ENCODE data around the gene C1orf116. TPM values are rescaled to one million over a fixed set of nuclear protein-coding genes. Genes with fewer than 3 reads are reported as not detected.

Gene C1orf116
- total RNA-seq, 4 donors from 2014 or later: 7.1 to 24.6 (median 13.3) TPM

GRCh38 chr1:207007352-207008033 lies 25.1 kb downstream of the C1orf116 start:
- Histone ChIP-seq H3K4me1 (peaks cover 36 to 55% of the 10 kb centered on the region in 2 donors), H3K9me3 (no peaks in the 10 kb centered on the region), H3K27ac (peak overlapping the region; percentile 29 to 86 (median 54)), H3K4me3 (replicated peaks in 1 of 3) (no peak overlapping the region), H3K36me3 (no peaks in the 10 kb centered on the region), H3K27me3 (no peaks in the 10 kb centered on the region)
- TF ChIP-seq CTCF (IDR thresholded peaks at IDR 0.05) (no peak), POLR2A (IDR thresholded peaks at IDR 0.05) (peak in 1 of 2 donors; percentile 42)
- whole genome bisulfite sequencing, 2 donors: 42 to 62% methylated on average over 5 of the region's 5 CpGs
- intact Hi-C loops (cut with DNase I): loop anchor here (10.0 kb wide), 1 partner anchor 67 kb away; no protein-coding TSS in a partner anchor
- DNase-seq: peak; percentile 79 to 89

GRCh38 chr1:207006914-207007313 lies 25.6 kb downstream of the C1orf116 start:
- Histone ChIP-seq H3K36me3 (no peaks in the 10 kb centered on the region), H3K27ac (peak overlapping the region; percentile 29 to 86 (median 54)), H3K9me3 (no peaks in the 10 kb centered on the region), H3K27me3 (no peaks in the 10 kb centered on the region), H3K4me3 (replicated peaks in 1 of 3) (no peak overlapping the region), H3K4me1 (peaks cover 41 to 61% of the 10 kb centered on the region in 2 donors)
- no peak for DNase-seq
- no peak for TF ChIP-seq CTCF (IDR thresholded peaks at IDR 0.05)
- no peak for TF ChIP-seq POLR2A (IDR thresholded peaks at IDR 0.05)
- 69% methylated on average over 3 of the region's 3 CpGs for WGBS, 2 donors
- intact Hi-C loops (cut with DNase I): loop anchor here (10.0 kb wide), 1 partner anchor 68 kb away; no protein-coding TSS in a partner anchor

GRCh38 chr1:207006083-207006482 lies 26.5 kb downstream of the C1orf116 start:
- TF ChIP-seq CTCF (IDR thresholded peaks at IDR 0.05) (no peak), POLR2A (IDR thresholded peaks at IDR 0.05) (no peak)
- Histone ChIP-seq H3K36me3 (no peaks in the 10 kb centered on the region), H3K4me3 (replicated peaks in 1 of 3) (no peak overlapping the region), H3K27me3 (no peaks in the 10 kb centered on the region), H3K27ac (peak overlapping the region in 1 of 3 donors; percentile 54), H3K9me3 (no peaks in the 10 kb centered on the region), H3K4me1 (peaks cover 43 to 64% of the 10 kb centered on the region in 2 donors)
- 88 to 90% methylated on average over 3 of the region's 3 CpGs for WGBS, 2 donors
- no peak for DNase-seq
- intact Hi-C loops (cut with DNase I): loop anchor here (10.0 kb wide), 1 partner anchor 69 kb away; no protein-coding TSS in a partner anchor

- H3K9me3 ChIP-seq: no peaks in the 10 kb centered on the region
- no peaks in the 10 kb centered on the region for H3K36me3 ChIP-seq
- H3K4me3 ChIP-seq (replicated peaks in 1 of 3): no peak overlapping the region
- peak overlapping the region; percentile 68 to 81 (median 77) for H3K27ac ChIP-seq
- DNase-seq: peak; percentile 59 to 70
- WGBS, 2 donors: 50 to 54% methylated on average over 9 of the region's 9 CpGs
- H3K4me1 ChIP-seq: peaks cover 43 to 64% of the 10 kb centered on the region in 2 donors
- peak in 4 of 6 experiments; percentile 16 to 62 (median 53) for TF ChIP-seq CTCF (IDR thresholded peaks at IDR 0.05)
- TF ChIP-seq POLR2A (IDR thresholded peaks at IDR 0.05): no peak
- no peaks in the 10 kb centered on the region for H3K27me3 ChIP-seq
- intact Hi-C loops (cut with DNase I): loop anchor here (10.0 kb wide), 1 partner anchor 70 kb away; no protein-coding TSS in a partner anchor
Observed at GRCh38 chr1:207004931-207005830, 27.4 kb downstream of the C1orf116 start.
